Duodenal mucosa (tissue), 2 donors: ENCODE measurements around the gene CHIT1.

Experiments used
- H3K27ac ChIP-seq: one replicate; pipeline ENCODE4 v1.7.0; 2013; ENCODE audit warnings: low read depth, low read length
- H3K27me3 ChIP-seq, 2 donors: one replicate each; pipeline ENCODE4 v1.7.0; 2013; ENCODE audit warnings: low read length in 2 of 2, control low read depth in 1 of 2; ENCODE audit not compliant: insufficient read depth in 2 of 2, control insufficient read depth in 1 of 2
- H3K36me3 ChIP-seq, 2 donors: one replicate each; pipeline ENCODE4 v1.7.0; 2013; ENCODE audit warnings: low read length in 2 of 2, control low read depth in 1 of 2; ENCODE audit not compliant: insufficient read depth in 2 of 2, control insufficient read depth in 1 of 2
- H3K4me1 ChIP-seq, 2 donors: one replicate each; pipeline ENCODE4 v1.7.0; 2013; ENCODE audit warnings: low read length in 2 of 2, control low read depth in 1 of 2; ENCODE audit not compliant: insufficient read depth in 2 of 2, control insufficient read depth in 1 of 2
- H3K4me3 ChIP-seq, 2 donors: one replicate each; pipeline ENCODE4 v1.7.0; 2013; ENCODE audit warnings: low read length in 2 of 2, low read depth in 1 of 2
- H3K9ac ChIP-seq, 2 donors: one replicate each; pipeline ENCODE4 v1.7.0; 2013; ENCODE audit warnings: low read length in 2 of 2, low read depth in 1 of 2
- H3K9me3 ChIP-seq, 2 donors: one replicate each; pipeline ENCODE4 v1.7.0; 2013; ENCODE audit warnings: low read length in 2 of 2, control low read depth in 1 of 2; ENCODE audit not compliant: control insufficient read depth in 1 of 2

CHIT1 gene

GRCh38 chr1:203170625-203171330 lies 58.7 kb downstream of the CHIT1 start:
- H3K9ac ChIP-seq: no peak overlapping the region
- H3K4me3 ChIP-seq: no peak overlapping the region
- H3K4me1 ChIP-seq: no peaks in the 10 kb centered on the region
- no peak overlapping the region for H3K27ac ChIP-seq
- H3K36me3 ChIP-seq: no peaks in the 10 kb centered on the region
- no peaks in the 10 kb centered on the region for H3K9me3 ChIP-seq
- no peaks in the 10 kb centered on the region for H3K27me3 ChIP-seq

GRCh38 chr1:203169770-203170520 lies 59.5 kb downstream of the CHIT1 start:
- H3K27ac ChIP-seq: no peak overlapping the region
- H3K27me3 ChIP-seq: no peaks in the 10 kb centered on the region
- no peaks in the 10 kb centered on the region for H3K9me3 ChIP-seq
- H3K4me1 ChIP-seq: no peaks in the 10 kb centered on the region
- H3K4me3 ChIP-seq: no peak overlapping the region
- no peak overlapping the region for H3K9ac ChIP-seq
- no peaks in the 10 kb centered on the region for H3K36me3 ChIP-seq

GRCh38 chr1:203168991-203169390 lies 60.5 kb downstream of the CHIT1 start:
- Histone ChIP-seq H3K27ac (no peak overlapping the region), H3K27me3 (no peaks in the 10 kb centered on the region), H3K9ac (no peak overlapping the region), H3K9me3 (no peaks in the 10 kb centered on the region), H3K4me3 (no peak overlapping the region), H3K4me1 (no peaks in the 10 kb centered on the region), H3K36me3 (no peaks in the 10 kb centered on the region)

GRCh38 chr1:203168256-203168786 lies 61.2 kb downstream of the CHIT1 start:
- Histone ChIP-seq H3K4me3 (no peak overlapping the region), H3K27ac (no peak overlapping the region), H3K9me3 (no peaks in the 10 kb centered on the region), H3K4me1 (no peaks in the 10 kb centered on the region), H3K27me3 (no peaks in the 10 kb centered on the region), H3K9ac (no peak overlapping the region), H3K36me3 (no peaks in the 10 kb centered on the region)

- H3K9me3 ChIP-seq: no peaks in the 10 kb centered on the region
- H3K27me3 ChIP-seq: no peaks in the 10 kb centered on the region
- no peak overlapping the region for H3K27ac ChIP-seq
- no peak overlapping the region for H3K4me3 ChIP-seq
- no peaks in the 10 kb centered on the region for H3K36me3 ChIP-seq
- H3K9ac ChIP-seq: no peak overlapping the region
- no peaks in the 10 kb centered on the region for H3K4me1 ChIP-seq
Measured at GRCh38 chr1:203167913-203168200, 61.6 kb downstream of the CHIT1 start.

- Histone ChIP-seq H3K27ac (no peak overlapping the region), H3K27me3 (no peaks in the 10 kb centered on the region), H3K4me3 (no peak overlapping the region), H3K4me1 (no peaks in the 10 kb centered on the region), H3K9ac (no peak overlapping the region), H3K36me3 (no peaks in the 10 kb centered on the region), H3K9me3 (no peaks in the 10 kb centered on the region)
Measured at GRCh38 chr1:203167026-203167912, 62.2 kb downstream of the CHIT1 start.

- no peak overlapping the region for H3K9ac ChIP-seq
- H3K36me3 ChIP-seq: no peaks in the 10 kb centered on the region
- no peaks in the 10 kb centered on the region for H3K4me1 ChIP-seq
- no peaks in the 10 kb centered on the region for H3K27me3 ChIP-seq
- no peak overlapping the region for H3K27ac ChIP-seq
- H3K4me3 ChIP-seq: no peak overlapping the region
- H3K9me3 ChIP-seq: no peaks in the 10 kb centered on the region
Measured at GRCh38 chr1:203166192-203166940, 63.1 kb downstream of the CHIT1 start.
